HuH-7 (cell line): ENCODE results near the gene GNAI2.
A peak's percentile ranks its signal among the peaks of the same experiment; 100 is the strongest.
"Not testable (repeated sequence)": the region's sequence is repeated elsewhere in the genome, so short reads cannot be mapped to it uniquely, and the experiment has no call there.

Experiments used
- DNase-seq: peaks from one replicate; pipeline ENCODE4 v3.0.0; 2011; ENCODE audit warnings: low spot score

The GNAI2 gene

DNA sequence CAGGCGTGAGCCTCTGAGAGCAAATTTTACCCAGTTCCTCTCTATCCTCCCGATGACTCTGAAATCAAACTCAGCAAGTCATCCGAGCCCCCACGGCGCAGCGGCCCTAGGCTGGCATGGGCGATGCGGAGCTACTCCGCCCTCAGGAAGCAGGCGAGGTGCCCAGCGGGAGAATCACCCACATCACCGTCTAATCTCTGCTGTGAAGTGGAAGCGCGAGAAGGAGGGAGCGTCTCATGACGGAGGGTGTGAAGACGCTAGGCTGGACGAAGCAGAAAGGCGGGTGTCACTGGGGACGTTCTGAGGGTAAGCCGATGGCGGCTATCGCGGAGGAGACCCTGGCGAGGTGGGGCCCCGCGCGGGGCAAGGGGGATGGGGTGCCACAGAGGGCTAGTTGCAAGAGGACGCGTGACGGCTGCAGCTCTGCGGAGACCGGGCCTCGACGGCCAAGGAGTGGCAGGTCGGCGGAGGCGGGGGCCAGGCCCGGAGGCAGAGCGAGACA is 9.1 kb upstream of the GNAI2 start:
- no peak for DNase-seq

DNA sequence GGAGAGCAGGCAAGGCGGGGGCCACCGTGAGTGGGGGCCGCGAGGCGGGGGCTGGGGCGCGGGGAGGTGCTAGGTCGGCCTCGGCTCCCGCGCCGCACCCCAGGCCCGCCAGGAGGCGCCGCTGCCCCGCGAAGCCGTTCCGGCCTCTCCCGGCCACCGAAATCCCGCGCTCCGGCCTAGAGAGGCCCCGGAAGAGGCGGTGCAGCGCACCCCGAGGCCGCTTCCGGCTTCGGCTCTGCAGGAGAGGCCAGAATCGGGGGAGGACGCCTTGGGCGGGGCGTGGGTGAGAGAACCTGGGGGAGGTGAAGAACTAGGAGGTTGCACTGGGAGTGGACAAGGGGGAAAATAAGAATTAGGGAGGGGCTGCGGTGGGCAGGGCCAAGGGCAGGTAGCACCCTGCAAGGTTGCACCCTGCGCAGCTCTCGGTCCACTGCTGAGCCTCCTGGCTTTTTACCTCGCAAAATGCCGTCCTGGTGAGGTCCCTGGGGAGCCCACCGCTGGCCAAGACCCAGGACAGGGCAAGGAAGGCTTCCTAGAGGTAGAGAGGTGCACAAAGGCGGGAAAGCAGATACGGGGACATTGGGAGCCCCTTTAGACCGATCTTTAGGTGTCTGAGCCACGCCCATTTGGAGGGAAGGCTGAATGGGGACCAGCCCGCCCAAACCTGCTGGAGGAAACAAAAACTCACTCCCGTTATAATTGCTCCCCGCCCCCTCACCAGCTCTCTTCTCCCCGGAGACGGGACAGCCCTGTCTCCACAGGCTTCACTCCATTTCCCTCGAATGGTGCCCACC is 8.4 kb upstream of the GNAI2 start:
- peak; percentile 92 for DNase-seq

DNA sequence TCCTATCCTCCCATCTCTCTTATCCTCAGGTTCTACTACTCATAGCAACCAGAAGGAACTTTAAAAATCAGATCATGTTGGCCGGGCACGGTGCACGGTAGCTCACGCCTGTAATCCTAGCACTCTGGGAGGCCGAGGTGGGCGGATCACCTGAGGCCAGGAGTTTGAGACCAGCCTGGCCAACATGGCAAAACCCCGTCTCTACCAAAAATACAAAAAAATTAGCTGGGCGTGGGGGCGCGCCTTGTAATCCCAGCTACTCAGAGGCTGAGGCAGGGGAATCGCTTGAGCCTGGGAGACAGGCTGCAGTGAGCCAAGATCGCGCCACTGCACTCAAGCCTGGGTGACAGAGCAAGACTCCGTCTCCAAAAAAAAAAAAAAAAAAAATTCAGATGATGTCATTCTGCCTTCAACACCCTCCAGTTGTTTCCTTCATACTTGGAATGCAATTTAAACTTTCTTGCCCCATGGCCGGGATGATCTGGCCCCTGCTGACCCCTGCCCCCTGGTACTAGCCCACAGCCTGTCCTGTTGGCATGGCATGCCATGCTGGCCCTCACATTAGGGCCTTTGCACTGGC is 7.7 kb upstream of the GNAI2 start:
- DNase-seq, result not testable (repeated sequence)

DNA sequence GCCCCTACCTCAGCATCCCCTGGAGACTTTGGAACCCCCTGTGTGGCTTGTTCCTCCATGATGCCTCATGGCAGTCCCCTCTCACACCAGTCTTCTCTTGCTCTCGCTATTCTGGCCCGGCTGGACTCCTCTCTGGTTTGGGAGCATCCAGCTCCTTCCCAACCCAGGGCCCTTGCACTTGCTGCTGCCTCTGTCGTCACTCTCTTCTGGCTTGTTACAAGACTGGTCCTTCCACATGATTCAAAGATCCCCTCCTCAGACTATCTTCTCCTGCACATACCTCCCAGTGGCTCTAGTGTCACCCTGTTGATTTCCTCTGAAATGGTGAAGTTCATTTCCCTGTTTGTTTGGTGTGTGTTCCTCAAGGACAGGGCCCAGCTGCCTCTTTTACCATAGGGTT is 6.5 kb upstream of the GNAI2 start:
- no peak for DNase-seq

DNA sequence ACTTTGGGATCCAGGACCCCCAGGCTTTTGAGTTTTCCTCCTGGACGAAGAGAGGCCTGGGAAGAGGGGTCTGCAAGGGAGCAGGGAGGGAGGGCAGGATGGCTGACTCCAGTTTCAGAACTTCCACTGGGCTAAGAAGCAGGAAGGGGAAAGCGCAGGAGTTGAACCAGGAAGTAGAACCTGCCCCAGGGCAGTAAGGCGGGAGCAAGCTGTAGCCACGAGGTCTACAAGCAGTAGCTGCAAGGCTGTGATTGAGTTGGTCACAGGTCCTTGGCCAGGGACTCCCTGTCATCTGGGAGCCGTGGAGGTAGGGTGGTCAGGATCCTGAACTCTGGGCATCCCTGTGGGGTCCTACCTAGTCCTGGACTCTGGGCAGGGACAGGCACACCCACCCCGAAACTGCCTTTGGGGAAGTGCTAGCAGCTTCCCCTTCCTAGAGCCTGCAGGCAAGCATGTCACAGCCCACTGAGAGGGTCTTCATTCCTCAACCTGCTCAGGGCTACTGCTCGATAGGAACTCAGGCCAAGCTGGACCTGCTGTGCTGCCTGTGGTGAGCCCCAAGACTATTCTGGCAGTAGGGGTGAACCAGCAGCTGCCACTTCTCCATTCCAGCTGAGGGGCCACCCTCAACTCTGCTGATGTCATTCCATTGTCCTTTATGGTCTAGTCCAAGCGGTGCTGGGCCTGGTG is 5.8 kb upstream of the GNAI2 start:
- DNase-seq, result no peak

DNA sequence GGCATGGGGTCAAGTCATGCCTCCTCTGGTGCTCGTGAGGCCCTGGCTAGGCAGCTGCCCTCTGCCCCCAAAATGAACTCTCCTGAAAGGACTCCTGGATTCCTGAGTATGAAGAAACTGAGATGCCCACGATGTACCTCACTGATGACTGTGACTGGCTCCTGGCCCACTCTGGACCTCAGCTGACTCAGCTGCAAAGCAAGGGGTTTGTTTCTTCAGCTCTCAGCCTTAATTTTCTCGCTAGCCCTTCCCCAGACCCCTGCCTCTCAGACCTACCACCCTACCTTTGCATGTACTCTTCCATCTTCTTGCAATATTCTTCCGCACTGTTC is 5.2 kb upstream of the GNAI2 start:
- DNase-seq, result no peak

DNA sequence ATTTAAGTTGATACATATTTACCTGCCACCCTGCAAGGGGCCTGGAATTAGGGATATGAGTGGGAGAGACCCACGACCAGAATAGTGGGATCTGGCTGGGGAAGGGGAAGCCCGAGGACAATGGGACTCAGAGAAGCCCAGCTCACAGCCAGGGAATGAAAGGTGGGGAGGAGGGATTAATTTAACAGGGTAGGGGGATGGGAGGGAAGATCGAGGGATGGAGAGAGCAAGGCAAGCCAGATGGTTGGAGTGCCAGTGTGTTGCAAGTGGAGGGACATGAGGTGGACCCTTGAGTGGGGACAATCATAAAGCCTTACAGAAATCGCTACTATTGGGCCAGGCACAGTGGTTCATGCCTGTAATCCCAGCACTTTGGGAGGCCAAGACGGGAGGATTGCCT is 4.4 kb upstream of the GNAI2 start:
- DNase-seq, result no peak

DNA sequence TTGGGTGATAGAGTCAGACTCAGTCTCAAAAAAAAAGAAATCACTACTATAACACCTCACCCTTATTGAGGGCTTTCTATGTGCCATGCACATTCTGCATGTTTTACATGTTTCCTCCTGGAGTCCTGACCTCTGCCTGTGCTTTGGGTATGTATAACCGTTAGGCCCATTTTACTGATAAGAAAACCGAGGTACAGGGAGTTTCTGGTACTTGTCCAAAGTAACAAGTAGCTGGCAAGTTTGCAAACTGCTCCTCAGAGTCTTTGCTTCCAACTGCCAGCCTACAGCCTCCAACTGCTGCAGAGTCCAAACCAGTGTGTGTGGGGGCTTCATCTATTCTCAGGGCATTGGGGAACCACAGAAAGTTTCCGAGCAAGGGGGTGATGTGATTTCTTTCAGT is 3.7 kb upstream of the GNAI2 start:
- no peak for DNase-seq

DNA sequence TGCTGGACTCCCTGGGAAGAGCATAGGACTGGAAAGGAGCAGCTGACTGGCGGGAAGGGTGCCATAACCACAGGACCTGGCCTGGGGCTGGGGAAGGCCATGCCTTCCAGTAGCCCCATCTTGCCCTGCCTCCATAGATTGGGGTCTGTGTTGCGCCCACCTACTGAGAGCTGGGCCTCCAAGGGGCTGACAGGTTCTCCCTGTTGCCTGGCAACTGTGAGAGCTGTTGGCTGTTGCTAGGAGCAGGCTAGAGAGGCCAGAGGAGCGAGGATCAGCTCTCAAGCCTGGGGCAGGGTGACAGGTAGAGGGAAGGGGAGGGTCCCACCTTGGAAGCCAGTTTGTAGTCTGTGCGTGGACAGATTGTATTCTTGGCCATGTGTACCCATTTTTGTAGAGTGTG is 2.8 kb upstream of the GNAI2 start:
- no peak for DNase-seq

DNA sequence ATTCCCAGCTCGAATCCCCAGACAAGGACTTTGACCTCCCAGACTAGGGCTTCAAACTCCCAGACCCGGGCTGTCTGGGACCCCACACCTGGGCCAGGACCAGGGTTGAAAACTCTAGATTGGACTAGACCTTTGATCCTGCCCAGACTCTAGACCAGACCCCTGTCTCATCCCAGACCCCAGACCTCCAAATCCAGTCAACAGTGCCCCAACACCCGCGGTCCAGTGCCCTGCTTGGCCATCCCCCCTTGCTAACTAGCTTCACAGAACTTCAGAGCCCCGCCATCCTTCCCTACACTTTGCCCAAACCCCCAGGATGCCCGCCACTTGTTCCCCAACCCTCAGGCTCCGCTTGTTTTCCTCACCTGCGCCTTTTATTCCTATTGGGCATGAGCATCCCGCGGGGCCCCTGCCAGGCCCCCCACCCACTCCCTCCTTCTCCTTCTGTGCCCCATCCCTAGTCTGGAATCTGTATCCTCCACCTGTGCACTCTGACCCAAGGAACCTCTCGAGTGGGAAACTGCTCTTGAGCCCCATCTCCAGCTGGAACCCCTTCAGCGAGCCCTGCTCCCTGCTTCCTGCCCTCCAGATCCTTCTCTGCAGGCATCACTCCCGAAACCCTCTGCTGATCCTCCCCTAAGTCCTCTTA is 604 bp downstream of the GNAI2 start:
- no peak for DNase-seq

DNA sequence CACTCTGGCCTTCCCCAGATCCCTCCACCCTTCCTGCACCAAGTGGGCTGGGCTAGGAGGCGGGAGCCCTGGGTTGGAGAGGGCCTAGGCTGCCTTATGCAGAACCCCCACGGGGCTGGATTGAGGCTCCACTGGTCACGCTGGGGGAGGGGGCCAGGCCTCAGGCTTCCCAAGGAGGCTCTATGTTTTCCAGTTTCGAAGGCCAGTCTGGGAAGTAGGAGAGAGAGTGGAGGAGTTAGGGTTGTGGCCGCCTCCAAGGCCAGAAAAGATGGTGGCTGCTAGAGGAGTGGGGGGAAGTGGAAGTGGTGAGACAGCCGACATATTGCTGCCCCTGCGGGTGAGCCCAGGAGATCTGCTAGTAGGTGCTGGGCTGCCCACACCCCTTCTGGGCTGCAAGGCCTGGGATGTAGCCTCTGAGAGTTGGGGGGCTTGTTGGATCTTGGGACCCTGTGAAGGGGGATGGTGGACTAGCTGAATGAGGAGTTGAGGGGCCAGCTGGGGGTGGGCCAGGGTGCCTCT is 1.2 kb downstream of the GNAI2 start:
- DNase-seq, result no peak

DNA sequence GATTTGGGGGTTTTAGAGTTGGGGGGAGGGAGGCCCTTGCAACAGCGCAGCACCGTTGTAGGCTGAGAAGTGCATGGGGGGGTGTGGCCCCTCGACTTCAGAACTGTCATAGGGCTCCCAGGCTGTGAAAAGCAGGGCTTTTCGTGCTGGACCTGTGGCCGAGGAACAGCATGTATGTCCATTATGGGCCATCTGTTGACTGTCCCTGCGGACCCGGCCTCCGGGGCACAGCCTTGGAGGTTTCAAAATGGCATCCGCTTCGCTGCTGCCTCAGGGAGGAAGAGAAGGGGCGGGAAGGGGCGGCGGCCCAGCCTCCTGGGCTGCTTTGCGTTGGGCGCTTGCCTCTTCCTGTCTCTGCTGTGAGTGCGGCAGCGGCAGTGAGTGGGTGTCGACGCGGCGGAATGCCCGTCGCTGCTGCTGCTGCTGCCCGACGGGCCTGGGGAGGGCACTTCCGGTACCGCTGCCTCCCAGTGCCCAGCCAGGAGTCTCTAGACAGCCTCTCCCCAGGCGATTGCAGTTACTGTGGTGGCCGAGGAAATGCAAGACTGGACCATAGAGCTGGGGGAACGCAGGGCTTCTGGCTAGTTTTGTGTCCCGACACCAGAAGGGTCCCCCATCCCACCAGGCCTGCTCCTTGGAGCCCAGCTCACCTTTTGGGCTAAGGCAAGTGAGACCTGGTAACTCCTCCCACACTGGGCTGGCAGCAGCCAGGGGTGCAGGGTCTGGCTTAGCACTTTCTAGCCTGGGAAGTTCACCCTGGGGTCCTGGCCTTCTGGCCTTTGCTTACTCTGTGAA is 1.9 kb downstream of the GNAI2 start:
- no peak for DNase-seq

DNA sequence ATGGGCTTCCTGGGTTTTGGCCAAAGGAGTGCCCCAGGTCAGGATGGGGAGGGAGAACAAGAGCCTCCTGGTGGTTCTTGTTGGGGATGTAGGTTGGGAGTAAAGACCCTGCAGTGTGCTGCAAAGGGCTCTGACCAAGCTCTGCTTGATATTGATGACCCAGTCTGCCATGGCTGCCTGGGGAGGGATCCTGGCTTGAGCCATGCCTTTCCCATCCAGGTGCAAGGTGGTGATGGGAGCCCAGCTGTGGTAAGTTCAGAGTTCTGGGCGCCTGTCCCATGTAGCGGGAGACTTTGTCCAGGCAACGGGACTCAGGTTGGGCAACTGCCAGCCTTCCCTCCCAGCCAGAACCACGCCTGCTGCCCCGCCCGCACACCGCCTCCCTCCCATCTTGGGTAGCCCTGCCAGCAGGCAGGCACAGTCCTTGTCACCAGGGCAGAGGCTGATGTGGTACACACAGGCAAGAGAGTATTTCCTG is 2.6 kb downstream of the GNAI2 start:
- DNase-seq, result no peak

DNA sequence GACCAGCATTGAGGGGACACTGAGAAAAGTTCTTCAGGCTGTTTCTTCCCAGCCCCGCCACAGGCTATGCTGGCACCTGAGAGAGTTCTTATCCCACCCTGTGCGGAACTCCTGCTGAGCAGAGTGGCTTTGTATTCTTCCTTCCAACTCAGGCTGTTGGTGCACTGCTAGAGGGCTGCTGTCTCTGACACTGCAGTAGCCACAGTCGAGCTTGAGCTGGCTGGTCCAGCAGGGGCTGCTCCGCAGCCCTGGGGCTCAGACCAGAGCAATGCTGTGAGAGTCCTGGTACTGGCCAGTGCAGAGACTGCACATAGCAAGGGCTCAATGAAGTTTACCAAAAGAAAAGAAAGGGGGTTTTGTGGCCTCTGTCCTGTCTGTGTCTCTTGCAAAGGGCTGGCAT is 3.6 kb downstream of the GNAI2 start:
- no peak for DNase-seq

DNA sequence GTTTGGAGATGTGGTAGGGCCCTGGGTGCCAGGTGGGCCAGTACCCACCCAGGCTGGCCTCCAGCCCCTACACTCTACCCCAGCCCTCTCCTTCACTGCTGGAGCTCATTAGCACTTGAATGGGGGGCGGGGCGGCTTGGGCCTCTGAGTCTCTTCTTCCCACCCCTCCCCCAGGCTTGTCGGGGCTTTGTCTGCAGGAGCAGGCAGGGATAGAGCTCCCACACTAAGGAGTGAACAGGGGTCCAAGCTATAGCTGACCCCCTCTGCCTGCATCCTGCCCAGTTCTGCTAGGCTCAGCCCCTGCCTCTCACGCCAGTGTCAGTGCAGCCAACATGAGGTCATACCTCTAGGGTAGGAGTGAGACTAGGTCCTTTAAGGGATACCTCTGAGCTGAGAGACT is 5.2 kb downstream of the GNAI2 start:
- DNase-seq, result no peak

DNA sequence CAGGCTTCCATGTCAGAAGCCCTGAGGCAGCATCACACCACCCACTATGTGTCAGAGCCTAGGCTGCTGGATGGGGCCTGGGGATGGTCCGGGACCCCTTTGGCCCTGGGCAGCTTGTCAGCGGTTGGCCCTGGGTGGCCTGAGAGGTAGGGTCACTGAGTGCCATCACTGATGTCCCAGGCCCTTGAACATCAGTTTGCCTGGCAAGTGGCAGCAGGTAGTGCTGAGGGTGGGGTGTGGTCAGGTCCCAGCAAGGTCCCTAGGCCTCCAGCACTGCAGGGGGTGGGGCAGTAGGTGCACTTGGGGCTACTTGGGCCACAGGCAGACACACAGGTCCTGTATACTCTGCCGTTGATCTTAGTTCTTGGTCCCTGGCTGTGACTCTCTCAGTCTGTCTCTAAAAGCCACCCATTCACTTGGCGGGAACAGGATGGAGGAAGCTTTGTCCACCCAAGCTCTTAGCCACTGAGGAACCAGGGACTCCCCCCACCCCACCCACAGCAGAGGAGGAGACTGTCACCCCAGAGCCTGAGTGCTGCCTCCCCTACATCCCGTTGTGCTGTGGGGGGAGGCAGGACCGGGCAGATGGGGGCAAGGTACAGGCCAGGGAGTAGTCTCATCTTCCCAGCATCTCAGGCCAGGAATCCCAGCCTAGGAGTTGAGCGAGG is 5.8 kb downstream of the GNAI2 start:
- no peak for DNase-seq

DNA sequence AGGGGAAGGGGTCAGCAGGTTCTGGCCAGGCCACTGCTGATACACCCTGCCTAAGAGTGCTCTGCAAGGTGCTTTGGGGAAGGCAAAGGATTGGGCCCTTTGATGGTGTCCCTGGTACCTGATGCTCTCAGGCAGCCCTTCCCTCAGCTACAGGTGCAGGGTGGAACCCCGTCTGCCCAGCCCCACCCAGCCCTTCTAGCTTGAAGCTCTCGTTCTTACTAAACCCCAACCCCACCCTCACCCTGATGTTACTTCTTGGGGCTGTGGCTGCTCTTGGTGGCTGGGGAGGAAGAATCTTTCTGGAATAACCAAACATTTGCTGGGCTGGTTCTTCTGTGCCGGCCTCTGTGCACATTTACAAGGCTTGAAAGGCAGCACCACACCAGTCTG is 6.4 kb downstream of the GNAI2 start:
- DNase-seq, result no peak

DNA sequence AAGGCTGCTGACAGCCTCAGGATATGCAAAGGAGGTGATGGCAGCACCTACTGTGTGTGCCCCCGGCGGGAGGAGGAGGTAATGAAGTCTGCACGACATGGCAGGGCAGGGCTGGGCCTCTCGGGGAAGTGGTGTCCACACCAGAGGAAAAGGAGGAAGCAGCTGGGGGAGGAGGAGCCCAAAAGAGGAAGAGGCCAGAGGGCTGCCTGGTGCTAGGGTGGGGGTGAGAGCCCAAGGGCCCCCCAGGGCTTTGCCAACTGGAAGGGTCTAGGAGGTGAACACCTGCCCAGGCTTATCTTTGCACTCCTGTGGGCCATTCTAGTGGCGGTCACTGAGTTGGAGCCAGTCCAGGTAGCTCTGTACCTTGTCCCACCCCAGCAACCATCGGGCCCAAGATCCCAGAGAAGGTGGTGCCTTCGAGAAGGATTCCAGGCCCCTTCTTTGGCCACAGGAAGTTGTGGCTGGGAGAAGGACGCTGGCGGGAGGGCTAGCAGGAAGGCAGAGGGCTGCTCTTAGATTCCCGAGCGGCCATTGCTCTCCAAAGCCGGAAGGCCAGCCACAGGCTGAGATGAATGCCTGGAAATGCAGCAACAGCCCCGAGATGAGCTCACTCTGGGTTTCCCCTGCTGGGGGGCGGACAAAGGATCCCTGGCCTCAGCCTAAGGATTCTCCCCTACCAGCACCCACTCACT is 7.0 kb downstream of the GNAI2 start:
- DNase-seq, result no peak

DNA sequence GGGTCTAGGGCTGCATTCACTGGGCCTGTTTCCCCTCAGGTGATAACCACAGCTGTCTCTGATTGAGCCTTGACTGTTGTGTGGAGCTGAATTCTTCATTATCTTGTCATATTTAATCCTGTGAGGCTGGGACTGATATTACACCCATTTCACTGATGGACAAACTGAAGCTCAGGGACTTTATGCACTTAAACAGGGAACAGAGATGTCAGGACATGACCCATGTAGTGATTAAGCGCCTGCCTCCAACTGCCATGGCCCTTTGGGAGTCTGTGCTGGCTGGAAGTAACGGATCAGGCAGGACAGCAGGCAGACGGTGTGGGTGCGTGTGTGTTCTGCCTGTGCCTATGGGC is 7.5 kb downstream of the GNAI2 start:
- DNase-seq, result no peak

DNA sequence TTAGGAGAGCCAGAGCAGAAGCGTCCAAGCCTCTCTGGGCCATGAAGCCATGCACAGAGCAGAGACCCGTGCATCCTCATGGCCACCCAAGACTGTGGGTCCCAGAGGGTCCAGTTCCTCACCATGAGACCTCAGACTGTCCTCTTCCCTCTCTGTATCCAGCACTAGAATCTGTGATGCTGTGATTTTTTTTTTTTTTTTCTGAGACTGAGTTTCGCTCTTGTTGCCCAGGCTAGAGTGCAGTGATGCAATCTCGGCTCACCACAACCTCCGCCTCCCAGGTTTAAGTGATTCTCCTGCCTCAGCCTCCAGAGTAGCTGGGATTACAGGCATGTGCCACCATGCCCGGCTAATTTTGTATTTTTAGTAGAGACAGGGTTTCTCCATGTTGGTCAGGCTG is 8.8 kb downstream of the GNAI2 start:
- not testable (repeated sequence) for DNase-seq
